Hypothalamus (tissue), 51 donors: ENCODE results near the gene YPEL2.
"Not testable (repeated sequence)": the region's sequence is repeated elsewhere in the genome, so short reads cannot be mapped to it uniquely, and the experiment has no call there.

Source experiments
- DNase-seq, 51 donors: peaks; one replicate each; lab custom pipeline; 2025; lab: John Stamatoyannopoulos, UW

YPEL2 gene

GRCh38 chr17:59397316-59398073, 66.0 kb downstream of the YPEL2 start:
- DNase-seq = no peak

DNA sequence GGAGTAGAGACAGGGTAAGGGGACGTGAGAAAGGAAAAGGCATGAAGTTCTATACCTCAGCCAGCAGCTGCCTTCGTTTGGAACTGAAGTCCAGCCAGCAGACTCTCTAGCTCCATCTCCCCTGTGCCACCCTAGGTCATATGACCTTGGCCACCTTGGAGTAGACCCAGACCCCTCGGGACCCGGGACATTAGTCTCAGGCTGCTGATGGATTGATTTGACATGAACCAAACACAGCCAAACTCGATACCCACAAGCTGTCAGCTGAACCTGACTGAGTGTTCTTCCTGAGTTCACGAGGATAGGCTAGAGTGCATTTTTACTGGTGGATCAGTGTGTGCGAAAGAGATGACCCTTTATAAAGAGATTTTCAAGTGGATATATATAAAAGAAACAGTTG, 68.5 kb downstream of the YPEL2 start:
- DNase-seq = peak in 1 of 51 donors; percentile 12

DNA sequence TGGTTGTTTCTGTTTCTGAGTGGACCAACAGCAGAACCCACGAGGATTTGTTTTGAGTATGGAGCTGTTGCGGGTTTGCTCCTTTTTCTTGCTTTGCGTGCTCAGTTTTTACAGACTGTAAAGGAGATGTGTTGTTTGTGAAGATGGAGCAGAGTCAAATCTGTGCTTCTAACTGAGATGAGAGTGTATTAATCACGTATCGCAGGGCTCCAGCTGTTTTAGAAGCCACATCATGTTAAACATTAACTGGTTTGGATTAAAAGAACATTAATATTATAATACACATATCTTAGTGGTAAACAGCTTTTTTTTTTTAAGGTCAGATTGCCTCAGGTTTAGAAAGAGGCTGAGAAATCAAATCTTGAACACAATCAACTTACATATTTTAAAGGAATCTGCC, 69.4 kb downstream of the YPEL2 start:
- DNase-seq = no peak

GRCh38 chr17:59401274-59401673, 69.8 kb downstream of the YPEL2 start:
- no peak for DNase-seq

GRCh38 chr17:59401725-59402124, 70.3 kb downstream of the YPEL2 start:
- DNase-seq = no peak

DNA sequence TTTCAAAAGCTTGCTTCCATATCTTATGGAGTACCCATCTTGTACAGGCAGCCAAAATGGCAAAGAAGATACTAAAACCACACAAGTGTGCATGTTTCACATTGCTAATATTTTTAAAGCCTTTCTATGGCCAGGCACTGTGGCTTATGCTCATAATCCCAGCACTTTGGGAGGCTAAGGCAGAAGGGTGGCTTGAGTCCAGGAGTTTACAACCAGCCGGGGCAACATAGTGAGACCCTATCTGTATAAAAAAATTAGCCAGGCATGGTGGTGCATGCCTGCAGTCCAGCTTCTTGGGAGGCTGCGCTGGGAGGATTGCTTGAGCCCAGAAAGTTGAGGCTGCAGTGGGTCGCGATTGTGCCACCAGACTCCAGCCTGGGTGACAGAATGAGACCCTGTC, 71.3 kb downstream of the YPEL2 start:
- DNase-seq = no peak

GRCh38 chr17:59404471-59404870, 73.0 kb downstream of the YPEL2 start:
- no peak for DNase-seq

DNA sequence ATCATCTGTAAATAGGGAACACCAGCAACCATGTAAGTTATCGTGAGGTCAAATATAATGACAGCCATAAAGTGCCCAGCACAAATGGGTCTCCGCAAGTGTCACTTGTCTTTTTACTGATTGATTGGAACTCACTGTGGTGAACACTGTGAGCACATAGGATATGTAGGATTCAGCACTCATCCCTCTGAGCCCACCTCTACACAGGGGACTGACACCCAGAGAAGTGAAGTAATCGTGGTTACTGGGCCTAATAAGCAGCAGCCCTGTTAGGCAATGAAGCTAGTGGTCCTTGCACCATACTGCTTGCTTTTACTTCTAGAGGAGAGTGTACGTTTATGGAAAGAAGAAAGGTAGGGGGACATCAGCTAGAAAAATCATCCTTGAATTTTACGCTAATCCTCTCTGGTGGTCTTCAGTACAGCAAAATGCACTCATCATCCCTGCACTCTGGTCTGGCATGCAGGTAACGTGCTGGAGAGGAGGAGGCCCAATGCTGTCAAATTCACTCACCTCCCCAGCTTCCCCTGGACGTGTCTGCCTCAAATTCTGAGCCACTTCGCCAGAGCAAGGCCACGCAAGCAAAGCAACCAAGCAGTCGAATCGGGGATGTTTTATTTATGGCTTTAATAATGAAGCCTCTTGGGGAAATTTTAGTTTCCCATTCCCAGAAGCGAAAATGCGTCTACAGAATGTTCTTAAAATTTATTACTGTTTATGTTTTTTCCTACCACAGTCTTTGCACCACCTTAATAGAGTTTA, 74.7 kb downstream of the YPEL2 start:
- no peak for DNase-seq

GRCh38 chr17:59406808-59407381, 75.4 kb downstream of the YPEL2 start:
- no peak for DNase-seq

GRCh38 chr17:59409336-59410048, 78.0 kb downstream of the YPEL2 start:
- DNase-seq = no peak

DNA sequence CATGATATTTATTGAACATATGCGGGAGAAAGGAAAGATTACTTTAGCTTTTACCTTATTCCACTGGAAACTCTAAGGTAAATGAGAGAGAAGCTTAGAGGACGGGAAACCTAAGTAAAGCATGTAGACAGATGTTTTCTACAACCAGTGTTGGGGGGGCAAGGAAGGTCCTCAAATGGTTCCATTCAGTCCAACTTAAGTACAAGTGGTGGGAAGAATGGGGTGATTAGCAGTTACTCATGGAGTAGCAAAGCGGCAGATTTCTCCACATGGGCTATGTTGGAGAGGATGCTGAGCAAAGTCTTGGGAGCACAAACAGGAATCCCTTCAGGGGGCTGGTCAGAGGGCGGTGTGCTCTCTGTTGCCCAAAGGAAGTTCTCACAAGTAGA, 78.6 kb downstream of the YPEL2 start:
- DNase-seq = no peak

- not testable (repeated sequence) for DNase-seq
Observed at GRCh38 chr17:59412431-59412830, 81.0 kb downstream of the YPEL2 start.

DNA sequence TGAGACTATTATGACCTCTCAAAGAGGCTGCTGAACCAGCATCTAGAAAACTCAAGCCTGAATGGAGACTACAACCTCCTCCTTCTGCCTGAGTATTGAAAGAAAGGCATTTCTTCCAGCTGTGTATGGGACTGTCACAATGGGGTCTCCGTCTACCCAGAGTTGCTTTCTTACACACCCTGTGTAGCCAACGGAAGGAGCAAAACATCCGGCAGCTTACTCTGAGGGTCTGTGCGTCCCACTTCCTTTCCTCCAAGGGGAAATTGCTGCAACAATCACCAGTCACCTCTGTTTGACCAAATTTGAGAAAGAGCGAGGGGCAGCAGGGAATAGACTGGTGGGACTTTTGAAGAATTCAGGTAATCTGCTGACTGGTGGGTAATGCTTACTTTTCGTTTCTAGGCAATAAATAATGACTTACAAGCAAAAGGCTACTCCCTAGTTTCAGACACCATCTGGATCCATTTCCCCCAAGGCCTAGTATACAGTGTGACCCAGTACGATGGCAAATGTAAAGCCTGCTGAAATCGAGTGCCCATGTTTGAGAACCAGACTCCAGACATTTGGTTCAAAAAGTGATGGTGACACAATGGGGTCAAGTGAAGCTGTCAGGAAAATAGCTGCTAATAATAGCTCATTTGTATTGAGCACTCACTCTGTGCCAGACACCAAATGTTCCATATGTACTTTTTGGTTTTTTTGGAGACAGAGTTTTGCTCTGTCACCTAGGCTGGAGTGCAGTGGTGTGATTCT, 81.7 kb downstream of the YPEL2 start:
- DNase-seq = no peak

- DNase-seq = no peak
Observed at GRCh38 chr17:59415397-59415796, 83.9 kb downstream of the YPEL2 start.

GRCh38 chr17:59416184-59416583, 84.7 kb downstream of the YPEL2 start:
- DNase-seq = no peak

DNA sequence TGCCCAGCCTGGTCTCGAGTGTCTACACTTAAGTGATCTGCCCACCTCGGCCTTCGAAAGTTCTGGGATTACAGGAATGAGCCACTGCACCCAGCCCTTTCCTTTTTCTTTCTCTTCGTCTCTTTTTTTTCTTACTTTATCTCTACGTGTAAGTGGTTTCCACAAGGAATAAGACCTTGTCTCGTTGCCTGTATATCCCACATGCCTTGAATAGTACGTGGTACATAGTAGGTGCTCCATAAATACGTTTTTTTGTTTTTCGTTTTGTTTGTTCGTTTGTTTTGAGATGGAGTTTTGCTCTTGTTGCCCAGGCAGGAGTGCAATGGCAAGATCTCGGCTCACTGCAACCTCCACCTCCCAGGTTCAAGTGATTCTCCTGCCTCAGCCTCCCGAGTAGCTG, 86.0 kb downstream of the YPEL2 start:
- DNase-seq = no peak

GRCh38 chr17:59418732-59419166, 87.3 kb downstream of the YPEL2 start:
- no peak for DNase-seq

DNA sequence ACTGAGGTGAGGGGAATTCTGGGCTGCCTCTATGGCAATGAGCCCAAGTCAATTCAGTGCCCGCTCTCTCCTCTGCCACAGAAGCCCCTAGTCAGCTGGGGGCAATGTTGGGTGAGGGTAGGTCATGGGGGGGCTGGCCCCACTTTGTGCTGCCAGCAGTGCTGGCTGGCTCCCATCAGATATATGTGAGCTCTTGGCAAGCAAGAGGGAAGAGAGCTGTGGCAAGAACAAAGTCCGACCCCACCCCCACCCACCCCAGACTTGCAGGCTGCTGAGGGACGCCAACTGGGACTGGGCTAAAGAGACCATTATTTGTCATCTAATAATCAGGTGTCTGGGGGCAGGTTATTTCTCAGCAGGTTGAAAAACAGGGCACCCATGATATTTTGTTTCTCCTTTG, 89.4 kb downstream of the YPEL2 start:
- no peak for DNase-seq

GRCh38 chr17:59421722-59422121, 90.3 kb downstream of the YPEL2 start:
- no peak for DNase-seq

GRCh38 chr17:59423137-59423724, 91.8 kb downstream of the YPEL2 start:
- no peak for DNase-seq
